Prostate gland (tissue), 2 donors: ENCODE data around the gene SEMA5A.

Experiments used
- CTCF ChIP-seq, 4 experiments: fragments of 200-600 bp in 2 of 4; fragments of 450-650 bp in 2 of 4; sonication (generic) in 2 of 4; IDR thresholded peaks; 1 replicate in 3 of 4; 2 replicates in 1 of 4; pipeline ENCODE4 v1.5.1; 2016 to 2019; ENCODE audit warnings: antibody characterized with exemption in 4 of 4, mild to moderate bottlenecking in 2 of 4, moderate library complexity in 2 of 4
- POLR2AphosphoS5 ChIP-seq: sonication (generic); formaldehyde crosslinking; IDR thresholded peaks from one replicate; pipeline ENCODE4 v1.6.1; 2017; ENCODE audit warnings: antibody characterized with exemption

- TF ChIP-seq POLR2AphosphoS5 (no peak), CTCF (IDR thresholded peaks at IDR 0.05) (no peak)
Observed at GRCh38 chr5:9344751-9345240, 201.1 kb downstream of the SEMA5A start.
